HG03521 (cell line): ENCODE results near the gene SPOCK3.
A peak's percentile ranks its signal among the peaks of the same experiment; 100 is the strongest.
"Not testable (repeated sequence)": the region's sequence is repeated elsewhere in the genome, so short reads cannot be mapped to it uniquely, and the experiment has no call there.

Experiments used
- ATAC-seq: cut with Tn5 transposase; IDR thresholded peaks from one replicate; pipeline ENCODE4 v1.9.1; 2021; ENCODE audit warnings: mild to moderate bottlenecking, moderate library complexity; ENCODE audit not compliant: unreplicated experiment

The SPOCK3 gene

DNA sequence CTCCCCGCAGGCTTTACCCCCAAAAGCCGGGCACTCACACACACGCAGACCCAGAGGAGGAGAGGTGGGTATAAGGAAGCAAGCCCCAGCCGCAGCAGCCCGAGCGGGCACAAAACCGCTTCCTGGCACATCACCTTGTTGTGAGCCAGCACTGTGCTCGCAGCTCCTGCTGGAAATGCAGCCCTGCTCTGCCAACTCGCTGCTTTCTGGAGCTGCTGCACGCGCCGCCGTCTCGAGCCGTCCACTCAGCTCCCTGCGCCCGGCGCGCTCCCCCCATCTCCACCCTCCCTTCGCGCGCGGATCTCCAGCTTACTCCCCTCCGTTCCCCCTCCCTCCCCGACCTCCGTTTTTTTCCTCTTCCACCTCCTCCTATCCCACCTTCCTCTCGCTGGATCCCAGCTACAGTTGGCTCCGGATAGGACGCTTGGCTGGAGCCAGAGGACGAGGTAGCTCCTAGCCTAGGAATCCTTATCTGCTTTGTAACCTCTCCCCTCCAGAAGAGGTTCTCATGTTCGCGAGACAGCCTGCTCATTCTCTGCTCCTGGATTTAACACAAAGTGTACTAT, at the start of gene SPOCK3:
SPOCK3 (minus strand) TSS at position 179 of the 566 bp plus-strand sequence.
- ATAC-seq, result peak; percentile 28

DNA sequence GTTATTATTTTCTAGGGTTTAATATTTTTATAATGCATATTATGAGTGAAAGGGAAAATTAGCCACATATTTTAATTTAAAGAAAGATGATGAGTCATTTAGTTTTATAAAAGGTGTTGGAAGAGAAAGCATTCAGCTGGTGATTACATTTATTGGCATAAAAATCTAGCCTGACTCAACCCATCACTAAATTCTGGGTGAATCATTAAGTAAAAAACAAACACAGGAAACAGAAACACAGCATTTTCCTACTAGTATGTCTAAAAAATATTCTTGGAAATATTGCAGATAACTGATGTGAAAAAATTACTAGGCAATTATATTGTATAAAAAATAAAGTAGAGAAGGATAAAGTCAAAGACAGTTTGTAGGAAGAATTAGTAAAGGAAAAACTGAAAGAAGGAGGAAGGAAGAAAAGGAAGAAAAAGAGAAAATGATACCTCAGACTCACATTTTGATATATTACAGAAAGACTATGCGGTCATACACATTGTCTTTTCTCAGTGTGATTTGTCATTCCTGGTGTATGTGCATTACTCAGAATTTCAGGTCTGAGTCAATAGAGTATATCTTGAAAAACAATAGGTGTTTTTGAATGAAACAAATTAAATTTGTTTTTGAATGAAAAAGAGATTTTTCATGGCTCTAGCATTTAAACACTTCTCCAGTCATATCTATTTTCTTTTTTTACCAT, 48.0 kb upstream of the SPOCK3 start:
- no peak for ATAC-seq

DNA sequence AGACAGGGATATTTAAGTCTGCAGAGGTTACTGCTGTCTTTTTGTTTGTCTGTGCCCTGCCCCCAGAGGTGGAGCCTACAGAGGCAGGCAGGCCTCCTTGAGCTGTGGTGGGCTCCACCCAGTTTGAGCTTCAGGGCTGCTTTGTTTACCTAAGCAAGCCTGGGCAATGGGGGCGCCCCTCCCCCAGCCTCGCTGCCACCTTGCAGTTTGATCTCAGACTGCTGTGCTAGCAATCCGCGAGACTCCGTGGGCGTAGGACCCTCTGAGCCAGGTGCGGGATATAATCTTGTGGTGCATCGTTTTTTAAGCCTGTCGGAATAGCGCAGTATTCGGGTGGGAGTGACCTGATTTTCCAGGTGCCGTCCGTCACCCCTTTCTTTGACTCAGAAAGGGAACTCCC, 47.3 kb upstream of the SPOCK3 start:
- not testable (repeated sequence) for ATAC-seq

DNA sequence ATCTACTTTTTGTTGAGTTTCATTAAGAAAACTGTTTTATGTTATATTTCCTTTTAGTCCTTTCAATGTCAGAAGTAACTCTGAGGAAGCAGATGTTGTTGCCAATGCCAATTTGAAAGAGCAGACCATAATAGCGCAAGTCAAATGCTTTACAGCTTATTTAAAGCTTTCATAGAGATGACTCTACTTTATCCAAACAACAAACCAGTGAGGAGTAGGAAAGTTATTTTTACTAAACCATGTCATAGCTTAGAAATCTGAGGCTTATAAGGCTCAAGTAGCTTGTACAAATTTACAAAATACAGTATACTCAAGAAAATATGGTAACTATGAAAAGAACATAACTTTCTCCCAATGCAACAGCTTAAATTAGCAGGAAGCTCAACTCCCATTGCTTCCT, 40.1 kb upstream of the SPOCK3 start:
- ATAC-seq, result no peak

DNA sequence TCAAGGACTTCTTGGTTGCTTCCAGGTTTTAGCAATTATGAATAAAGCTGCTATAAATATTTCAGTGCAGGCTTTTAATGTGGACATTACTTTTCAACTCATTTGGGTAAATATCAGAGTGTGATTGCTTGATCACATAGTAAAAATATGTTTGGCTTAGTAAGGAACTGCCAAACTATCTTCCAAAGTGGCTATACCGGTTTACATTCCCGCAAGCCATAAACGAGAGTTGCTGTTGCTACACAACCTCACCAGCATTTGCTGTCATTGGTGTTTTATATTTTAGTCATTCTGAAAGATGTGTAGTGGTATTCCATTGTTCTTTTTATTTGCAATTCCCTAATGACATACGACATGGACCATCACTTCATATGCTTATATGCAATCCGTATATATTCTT, 30.9 kb upstream of the SPOCK3 start:
- ATAC-seq, result no peak

DNA sequence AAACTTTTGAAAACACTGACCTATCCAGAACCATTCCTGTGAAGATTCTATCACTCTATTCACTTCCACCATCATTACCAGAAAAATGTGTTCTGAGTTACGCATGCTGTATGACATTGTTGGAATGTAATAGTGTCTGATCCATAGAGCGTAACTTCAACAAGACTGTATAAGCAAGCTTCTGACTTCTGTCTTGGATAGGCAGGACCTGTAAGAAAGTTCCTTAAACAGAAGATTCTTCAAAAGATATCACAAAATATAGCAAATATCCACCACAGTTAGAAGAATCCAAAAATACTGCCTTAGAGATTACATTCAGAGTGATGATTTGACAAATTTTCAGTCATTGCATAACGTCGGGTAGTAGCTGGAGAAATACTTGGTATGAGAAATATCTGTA, 14.0 kb upstream of the SPOCK3 start:
- ATAC-seq, result no peak

DNA sequence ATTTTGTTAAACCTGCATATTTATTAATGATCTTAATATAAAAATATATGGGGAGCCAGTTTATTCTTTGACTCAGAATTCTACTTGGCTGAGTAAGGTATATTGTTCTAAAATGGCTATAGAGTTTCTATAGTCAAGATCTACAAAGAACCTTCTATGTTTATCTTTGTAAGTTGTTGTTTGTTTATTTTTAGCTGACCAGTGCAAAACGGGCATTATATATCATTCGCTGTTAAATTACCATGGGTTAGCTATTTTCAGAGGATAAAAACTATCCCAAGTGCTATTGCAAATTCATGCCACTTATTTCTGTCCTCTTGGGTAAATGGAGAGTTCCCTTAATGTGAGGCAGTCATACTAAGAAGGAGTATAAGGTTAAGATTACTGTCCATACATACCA, 5.3 kb upstream of the SPOCK3 start:
- ATAC-seq, result no peak

DNA sequence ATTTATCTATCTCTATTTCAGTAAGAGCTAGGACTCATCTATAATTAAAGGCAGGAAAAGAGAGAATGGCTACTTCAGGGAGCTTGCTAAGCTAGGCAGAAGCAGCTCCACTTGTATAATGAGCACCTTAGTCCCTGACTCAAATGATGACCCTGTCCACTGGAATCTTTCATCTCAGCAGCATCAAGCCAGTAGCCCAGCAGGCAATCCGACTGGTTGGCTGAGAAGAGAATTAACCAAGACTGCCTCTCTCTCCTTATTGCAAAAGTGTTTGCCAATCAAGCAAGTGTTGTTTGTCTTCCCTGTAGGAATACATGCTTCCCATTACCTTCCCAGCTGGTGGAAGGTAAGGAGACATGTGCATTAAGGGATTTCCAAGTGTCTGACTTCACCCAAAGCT, 3.9 kb upstream of the SPOCK3 start:
- no peak for ATAC-seq

DNA sequence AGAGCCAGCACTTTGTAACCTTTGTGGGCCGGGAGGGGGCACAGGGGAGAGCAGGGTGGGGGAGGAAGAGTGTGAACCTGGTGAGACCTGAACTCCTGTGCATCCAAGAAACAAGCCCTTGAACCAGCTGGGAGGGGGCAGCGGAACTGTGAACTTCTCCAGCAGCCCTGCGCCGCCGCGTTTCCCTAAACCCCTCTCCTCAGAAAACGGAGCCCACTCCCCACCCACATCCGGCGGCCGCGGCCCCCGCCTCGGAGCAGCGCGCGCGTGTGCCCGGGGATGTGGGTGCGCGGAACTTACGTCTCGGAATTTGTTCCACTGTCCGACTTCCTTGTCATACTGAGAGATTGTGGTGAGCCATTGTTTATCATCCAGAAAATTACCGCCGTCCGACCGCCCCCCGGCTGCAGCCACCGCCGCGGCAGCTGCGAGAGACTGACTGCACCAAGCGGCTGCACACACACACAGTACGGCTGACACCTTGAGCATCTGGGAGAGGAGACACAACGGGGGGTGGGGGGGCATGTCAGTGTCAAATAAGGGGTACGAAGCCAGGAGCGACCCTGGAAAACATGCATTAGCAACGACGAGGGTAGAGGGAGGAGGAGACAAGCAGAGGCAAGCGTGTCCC, 494 bp downstream of the SPOCK3 start:
- ATAC-seq, result peak; percentile 46

DNA sequence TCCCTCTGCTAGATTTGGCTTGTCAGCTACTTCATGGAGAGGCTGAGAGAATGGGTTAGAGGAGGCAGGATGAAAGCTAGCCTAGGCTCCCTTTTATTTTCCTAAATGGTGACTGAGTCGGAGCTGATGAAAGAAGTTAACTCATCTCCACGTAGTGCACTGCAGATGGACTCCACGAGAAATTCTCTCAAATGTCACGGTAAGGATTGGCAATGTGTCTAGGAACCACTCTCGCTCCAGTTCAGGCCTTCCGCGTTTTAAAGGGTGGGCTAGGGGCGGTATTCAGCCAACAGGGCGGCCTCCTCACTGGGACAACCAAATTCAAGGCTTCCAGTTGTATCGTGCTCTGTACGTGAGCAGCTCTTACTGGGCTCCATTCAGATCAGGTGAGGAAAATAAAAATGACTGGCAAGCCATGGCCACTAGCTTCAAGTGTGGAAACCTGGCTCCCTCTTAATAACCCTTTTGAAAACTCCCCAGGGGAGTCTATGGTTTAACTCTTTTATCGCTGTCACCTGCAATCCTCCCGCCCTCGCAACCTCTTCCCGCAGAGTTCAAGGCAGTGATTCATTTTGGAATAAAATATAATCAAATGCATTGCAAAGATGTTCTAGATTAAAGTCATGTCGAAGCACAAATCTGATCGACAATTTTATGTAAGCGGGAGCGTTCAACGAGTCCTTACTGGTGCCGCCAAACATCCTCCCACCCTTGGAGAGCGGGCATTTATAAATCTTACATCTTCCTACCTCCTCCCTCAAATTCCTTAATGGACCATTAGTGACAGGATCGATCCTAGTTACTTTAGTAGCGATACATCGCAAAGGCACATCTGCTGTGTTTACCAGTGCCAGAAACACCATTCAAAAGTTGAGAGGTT, 1.2 kb downstream of the SPOCK3 start:
- no peak for ATAC-seq

DNA sequence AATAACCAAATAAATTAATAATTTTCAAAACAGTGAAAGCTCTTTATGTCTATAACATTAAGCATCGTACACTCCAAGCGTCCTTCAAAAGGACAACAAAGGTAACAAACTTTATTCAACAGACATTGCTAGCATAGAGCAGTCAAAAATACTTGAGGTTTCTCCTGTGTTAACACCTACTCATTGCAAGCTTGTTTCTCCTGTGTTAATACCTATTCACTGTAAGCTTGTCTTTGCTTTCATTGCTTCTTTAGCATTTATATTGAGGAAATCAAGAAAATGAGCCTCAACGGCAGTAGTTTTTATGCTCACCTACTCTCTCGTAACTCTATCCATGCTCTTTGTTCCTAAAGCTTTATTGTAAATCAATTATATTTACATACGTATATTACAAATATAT, 3.5 kb downstream of the SPOCK3 start:
- ATAC-seq, result no peak

DNA sequence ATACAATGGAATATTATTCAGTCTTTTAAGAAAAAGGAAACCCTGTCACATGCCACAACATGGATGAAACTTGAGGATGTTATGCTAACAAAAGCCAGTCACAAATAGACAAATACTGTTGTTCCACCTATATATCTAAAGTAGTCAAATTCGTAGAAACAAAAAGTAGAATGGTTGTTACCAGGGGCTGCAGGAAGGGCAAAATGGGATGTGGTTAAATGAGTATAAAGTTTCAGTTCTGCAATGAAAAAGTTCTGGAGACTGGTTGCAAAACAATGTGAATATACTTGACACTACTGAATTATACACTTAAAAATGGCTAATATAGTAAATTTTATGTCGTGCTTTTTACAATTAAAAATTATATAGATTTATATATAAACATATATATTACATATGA, 12.2 kb downstream of the SPOCK3 start:
- ATAC-seq, result peak; percentile 92

DNA sequence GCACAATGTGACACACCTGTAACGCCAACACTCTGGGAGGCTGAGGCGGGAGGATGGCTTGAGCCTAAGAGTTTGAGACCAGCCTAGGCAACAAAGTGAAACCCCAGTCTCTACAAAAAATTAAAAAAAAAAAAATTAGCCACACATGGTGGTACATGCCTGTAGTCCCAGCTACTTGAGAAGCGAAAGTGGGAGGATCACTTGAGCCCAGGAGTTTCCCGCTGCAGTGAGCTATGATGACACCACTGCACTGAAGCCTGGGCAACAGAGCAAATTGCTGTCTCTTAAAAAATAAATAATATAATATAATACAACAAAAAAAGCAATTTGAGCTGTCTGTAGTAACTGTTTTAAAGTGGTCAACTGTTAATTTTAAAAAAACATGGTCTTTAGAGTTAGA, 13.2 kb downstream of the SPOCK3 start:
- no peak for ATAC-seq

DNA sequence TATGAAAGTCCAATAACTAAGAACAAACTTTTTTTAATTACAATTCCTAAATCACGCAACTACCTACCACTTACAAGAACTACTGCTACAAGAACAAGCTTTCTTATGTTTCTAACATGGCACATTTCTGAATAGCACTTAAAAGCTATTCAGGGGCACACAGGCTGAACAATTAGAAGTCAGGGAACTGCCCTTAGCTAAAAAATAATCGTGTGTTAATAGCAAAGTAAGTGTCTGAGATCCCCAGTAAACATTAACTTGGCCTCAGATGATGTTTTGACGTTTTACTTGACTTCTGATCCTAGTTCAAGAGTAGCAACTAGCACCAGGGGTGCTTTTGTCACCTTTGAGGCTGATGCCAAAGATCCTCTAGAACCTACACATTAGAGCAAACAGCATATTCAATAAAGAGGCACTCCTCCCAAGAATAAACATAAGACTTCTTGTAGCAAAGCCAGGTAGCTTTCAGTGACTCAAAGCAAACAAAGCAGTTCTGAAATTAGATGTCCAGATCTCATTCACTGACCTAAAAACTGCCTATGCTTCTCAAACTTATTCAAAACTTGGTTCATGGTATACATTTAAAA, 16.2 kb downstream of the SPOCK3 start:
- ATAC-seq, result no peak

DNA sequence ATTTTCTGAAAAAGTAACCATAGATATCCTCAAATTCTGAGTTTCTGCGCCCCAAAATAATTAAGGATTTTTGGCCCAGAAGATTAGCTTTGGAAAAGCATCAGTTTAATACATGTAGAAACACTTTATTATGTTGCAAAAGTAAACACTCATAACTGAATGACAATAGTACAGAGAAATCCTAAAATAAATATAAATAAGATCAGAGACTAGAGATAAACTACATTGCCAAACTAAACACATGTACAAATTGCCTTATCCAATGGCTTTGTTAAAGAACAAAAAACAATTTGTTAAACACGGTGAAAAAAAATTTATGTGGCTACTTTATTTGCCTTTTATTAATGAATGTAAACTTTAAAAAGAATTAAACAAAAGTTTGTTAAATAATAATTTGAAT, 17.5 kb downstream of the SPOCK3 start:
- ATAC-seq, result no peak

DNA sequence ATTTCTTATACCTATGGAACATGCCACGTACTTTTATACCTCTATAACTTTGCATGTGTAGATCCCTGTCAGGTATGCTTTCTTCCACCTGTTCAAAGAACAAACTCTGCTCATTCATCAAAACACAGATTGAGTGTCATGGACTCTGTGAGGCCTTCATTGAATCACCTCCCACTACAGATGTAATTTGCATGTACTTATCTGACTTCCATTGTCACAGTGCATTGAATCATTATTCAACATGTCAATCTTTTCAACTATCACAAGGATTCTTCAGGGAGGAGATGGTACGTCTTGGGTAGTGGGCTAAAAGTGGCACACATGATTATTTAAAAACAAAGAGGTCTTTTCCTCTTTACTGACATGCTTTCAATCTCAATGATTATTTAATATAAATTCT, 24.1 kb downstream of the SPOCK3 start:
- ATAC-seq, result no peak

DNA sequence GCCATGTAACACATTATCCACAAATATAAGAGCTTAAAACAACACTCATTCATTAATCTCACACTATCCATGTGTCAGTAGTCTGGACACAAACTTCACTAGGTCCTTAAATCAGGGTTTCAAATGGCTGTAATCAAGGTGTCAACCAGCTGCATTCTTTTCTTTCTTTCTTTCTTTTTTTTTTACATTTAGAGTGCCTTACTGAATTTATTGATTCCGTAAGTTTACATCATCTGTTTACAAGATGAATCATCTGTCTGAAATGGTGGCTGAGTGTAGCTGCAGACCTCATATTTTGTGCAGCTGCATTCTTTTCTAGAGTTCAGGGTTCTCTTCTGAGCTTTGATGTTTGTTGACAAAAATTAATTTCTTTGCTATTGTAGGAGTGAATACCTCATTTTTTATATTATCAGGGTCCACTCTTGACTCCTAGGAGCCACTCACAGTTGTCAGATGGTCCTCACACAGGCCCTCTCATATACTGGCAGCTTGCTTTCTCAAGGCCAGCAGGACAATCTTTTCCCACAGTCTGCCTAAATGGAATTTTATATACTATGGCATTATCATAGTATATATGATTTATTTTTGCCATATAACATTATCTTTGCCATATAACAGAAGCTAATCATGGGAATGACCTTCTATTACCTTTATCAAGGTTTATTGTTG, 37.8 kb downstream of the SPOCK3 start:
- ATAC-seq, result no peak

DNA sequence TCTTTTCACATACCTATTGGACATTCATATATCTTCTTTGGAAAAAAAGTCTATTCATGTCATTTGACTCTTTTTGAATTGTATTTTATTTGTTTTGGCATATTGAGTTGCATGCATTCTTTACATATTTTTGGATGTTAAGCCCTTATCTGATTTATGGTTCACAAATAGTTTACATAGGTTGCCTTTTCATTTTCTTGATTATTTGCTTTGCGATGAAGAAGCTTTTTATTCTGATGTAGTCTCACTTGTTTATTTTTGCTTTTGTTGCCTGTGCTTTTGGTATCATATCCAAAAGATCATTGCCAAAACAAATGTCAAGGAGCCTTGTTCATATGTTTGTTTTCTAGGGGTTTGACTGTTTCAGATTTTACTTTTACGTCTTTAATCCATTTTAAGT, 43.9 kb downstream of the SPOCK3 start:
- ATAC-seq, result no peak

DNA sequence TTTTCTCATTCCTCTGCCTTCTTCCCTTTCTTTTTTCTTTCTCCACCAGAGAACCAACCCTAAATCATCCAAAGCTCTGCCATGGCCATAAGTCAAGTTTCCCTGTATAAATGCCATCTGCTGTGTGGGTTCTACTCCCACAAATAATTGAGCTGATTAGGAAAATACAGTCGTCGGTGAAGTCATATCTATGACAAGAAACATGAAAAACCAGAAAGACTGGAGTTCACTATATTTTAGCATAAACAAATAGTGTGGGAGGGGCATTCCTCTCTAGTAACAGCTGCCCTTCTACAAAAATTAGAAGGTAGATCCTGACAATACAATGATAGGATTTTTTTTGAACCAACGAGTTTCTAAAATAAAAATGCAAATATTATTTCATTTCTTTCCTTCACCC, 48.8 kb downstream of the SPOCK3 start:
- ATAC-seq, result no peak

DNA sequence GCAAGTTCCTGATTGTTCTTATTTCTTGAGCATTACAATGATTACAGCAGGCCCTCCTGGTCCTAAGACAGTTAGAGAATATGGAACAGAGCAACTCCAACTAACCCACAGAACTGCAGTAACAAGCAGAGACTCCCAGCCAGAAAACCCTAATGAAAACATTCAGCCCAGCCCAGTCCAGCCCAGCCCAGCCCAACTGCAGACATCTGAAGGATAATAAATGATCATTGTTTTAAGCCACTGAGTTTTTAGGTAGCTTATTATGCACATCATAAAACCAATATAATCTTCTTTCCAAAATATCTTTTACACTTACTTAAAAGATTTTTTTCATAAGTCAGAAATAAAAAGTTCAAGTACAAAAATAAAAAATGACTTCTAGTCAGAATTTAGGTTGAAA, 51.3 kb downstream of the SPOCK3 start:
- no peak for ATAC-seq

DNA sequence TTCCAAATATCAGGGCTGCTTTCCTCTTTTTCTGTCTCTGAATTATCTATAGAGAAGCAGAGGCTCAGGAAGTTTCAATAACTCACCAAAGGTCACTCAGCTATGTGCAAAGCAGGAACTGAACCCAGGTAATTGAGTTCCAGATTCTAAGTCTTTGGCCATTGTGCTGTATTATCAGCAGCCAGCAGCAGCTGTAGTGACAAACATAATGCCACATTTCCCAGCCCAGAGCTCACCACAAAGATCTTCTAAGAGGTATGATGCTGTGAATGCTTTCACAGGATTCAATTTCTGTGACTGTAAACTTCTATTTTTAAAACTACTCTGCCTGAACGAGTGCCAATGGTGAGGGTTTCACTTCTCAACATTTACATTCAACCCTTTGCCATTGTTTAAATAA, 56.4 kb downstream of the SPOCK3 start:
- ATAC-seq, result no peak
